ENCODE data around the gene TLE4. TPM values are rescaled to one million over a fixed set of nuclear protein-coding genes. Genes with fewer than 3 reads are reported as not detected.

TLE4 gene
- total and polyA plus RNA-seq, 2 of the 13 experiments (the other 11 are each of a cell fraction or from before 2014, with no cell fraction given), result 2.0 to 2.3 TPM

DNA sequence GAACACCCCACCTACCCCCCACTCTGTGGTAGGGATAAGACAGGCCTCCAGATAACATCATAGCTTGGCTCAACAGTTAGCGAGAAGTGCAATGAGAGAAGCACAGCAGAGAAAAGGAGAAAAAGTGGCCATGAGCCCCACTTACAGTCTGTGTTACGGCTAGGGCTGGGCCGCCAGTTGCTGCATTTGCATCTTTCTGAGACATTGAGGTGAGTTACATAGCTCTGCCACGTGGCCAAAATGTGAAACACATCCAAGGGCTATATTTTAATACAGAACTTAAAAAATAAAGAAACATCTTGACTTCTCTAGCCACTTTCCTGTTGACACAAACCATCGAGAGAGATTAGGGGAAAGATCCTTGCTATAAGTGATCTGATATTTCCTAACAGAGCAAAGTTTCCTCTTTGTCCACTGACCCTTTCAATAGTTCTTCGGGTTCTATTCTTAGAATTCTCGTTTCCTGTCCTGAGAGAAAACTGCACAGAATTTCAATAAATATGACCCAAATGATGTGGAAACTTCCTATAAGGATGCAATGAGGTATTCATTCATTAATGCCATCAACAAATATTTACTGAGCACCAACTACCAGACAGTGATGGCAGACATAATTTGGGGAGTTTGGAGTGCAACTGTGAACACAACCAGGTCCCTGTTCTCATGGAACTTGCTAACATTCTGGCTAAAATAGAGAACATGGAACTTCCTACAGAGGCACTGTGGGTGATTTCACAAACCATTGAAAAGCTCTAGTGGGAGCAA lies 3.2 kb upstream of the TLE4 start:
- no peak overlapping the region for H2AFZ ChIP-seq (ENCODE audit: low read length)
- no peak overlapping the region for H3K27ac ChIP-seq (ENCODE audit: extremely low read length, insufficient read depth, low read length)
- intact Hi-C loops (cut with micrococcal nuclease; ENCODE audit: unreplicated experiment), result no loop called here
- H3K4me1 ChIP-seq (ENCODE audit: insufficient read depth, low read length), result peaks cover 5% of the 10 kb centered on the region; the same call in 1 of the 2 replicates
- H3K79me2 ChIP-seq (ENCODE audit: insufficient read depth, low read length), result no peaks in the 10 kb centered on the region
- ChIA-PET POLR2A (no interaction called here), CTCF (ENCODE audit: low intra/inter-chr PET ratio, low total read pairs) (no interaction called here)
- peaks cover 4 to 35% of the 10 kb centered on the region in 2 experiments; a peak in 3 of 5 replicates for H3K27me3 ChIP-seq (ENCODE audit: control insufficient read depth in 1 of 2, insufficient read depth in 2 of 2, low read length in 2 of 2)
- no peak overlapping the region for H3K4me3 ChIP-seq (replicated peaks in 1 of 3; ENCODE audit: insufficient read depth in 1 of 3, low read depth in 2 of 3, low read length in 3 of 3)
- no peak overlapping the region for H3K4me2 ChIP-seq (ENCODE audit: low read depth, low read length)
- in situ Hi-C loops (cut with HindIII; ENCODE audit: extremely low pct_ligation_motif_present, low pct_unique_long_range_greater_than_20kb), result no loop called here
- no peaks in the 10 kb centered on the region for H3K9me3 ChIP-seq (ENCODE audit: low read length)
- WGBS (ENCODE audit: low lambda C conversion rate), result 32% methylated on average over 7 of the region's 7 CpGs
- no peak for TF ChIP-seq ZNF329 (CRISPR knock-in tag; IDR thresholded peaks at IDR 0.05; ENCODE audit: low read depth)
- no peak for TF ChIP-seq KLF12 (CRISPR knock-in tag; IDR thresholded peaks at IDR 0.05; ENCODE audit: borderline replicate concordance)
- TF ChIP-seq ZNF264 (CRISPR knock-in tag; IDR thresholded peaks at IDR 0.05), result no peak
- TF ChIP-seq ZNF292 (CRISPR knock-in tag; IDR thresholded peaks at IDR 0.05; ENCODE audit: borderline replicate concordance, low read depth), result no peak
- no peak for TF ChIP-seq ZNF510 (CRISPR knock-in tag; IDR thresholded peaks at IDR 0.05; ENCODE audit: low read depth)
- no peak for TF ChIP-seq ZNF761 (CRISPR knock-in tag; conservative IDR thresholded peaks at IDR 0.05)
- TF ChIP-seq ELF3 (CRISPR knock-in tag; IDR thresholded peaks at IDR 0.05), result no peak
- no peak for TF ChIP-seq ZNF205 (CRISPR knock-in tag; IDR thresholded peaks at IDR 0.05)
- no peak for TF ChIP-seq ZFP1 (CRISPR knock-in tag; IDR thresholded peaks at IDR 0.05)
- TF ChIP-seq ZNF44 (CRISPR knock-in tag; IDR thresholded peaks at IDR 0.05), result no peak
- TF ChIP-seq, protein P1, sequence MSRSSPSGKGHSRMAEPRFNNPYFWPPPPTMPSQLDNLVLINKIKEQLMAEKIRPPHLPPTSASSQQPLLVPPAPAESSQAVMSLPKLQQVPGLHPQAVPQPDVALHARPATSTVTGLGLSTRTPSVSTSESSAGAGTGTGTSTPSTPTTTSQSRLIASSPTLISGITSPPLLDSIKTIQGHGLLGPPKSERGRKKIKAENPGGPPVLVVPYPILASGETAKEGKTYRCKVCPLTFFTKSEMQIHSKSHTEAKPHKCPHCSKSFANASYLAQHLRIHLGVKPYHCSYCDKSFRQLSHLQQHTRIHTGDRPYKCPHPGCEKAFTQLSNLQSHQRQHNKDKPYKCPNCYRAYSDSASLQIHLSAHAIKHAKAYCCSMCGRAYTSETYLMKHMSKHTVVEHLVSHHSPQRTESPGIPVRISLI (CRISPR knock-in tag; IDR thresholded peaks at IDR 0.05; ENCODE audit: borderline replicate concordance), result no peak
- no peak for TF ChIP-seq NFRKB (IDR thresholded peaks at IDR 0.05)
- no peak for TF ChIP-seq KLF9 (CRISPR knock-in tag; IDR thresholded peaks at IDR 0.05; ENCODE audit: low read depth)
- TF ChIP-seq ZSCAN25 (CRISPR knock-in tag; IDR thresholded peaks at IDR 0.05), result no peak
- TF ChIP-seq ZNF441 (CRISPR knock-in tag; IDR thresholded peaks at IDR 0.05; ENCODE audit: borderline replicate concordance), result no peak
- no peak for TF ChIP-seq JUN (CRISPR knock-in tag; IDR thresholded peaks at IDR 0.05)
- no peak for TF ChIP-seq ZNF816 (CRISPR knock-in tag; IDR thresholded peaks at IDR 0.05; ENCODE audit: borderline replicate concordance)
- TF ChIP-seq ARNTL (CRISPR knock-in tag; IDR thresholded peaks at IDR 0.05), result no peak
- no peak for TF ChIP-seq ZNF605 (CRISPR knock-in tag; IDR thresholded peaks at IDR 0.05)
- ATAC-seq (no peak), DNase-seq (ENCODE audit: low spot score) (no peak), FAIRE-seq (no peak)
- no TSS peak for BruUV-seq (replicated peaks)
- no peak overlapping the region for H3K9ac ChIP-seq (ENCODE audit: insufficient read depth, low read depth, low read length)
- H4K20me1 ChIP-seq (ENCODE audit: insufficient read depth, low read length), result no peaks in the 10 kb centered on the region; the same call in 1 of the 2 replicates
- no peaks in the 10 kb centered on the region for H3K36me3 ChIP-seq (replicated peaks in 1 of 2; ENCODE audit: control insufficient read depth in 1 of 2, insufficient read depth in 2 of 2, low read length in 2 of 2)

Measured in HepG2 (cell line).